SK-N-SH (cell line): Measurements from ENCODE around the gene RGMA. TPM values are rescaled to one million over a fixed set of nuclear protein-coding genes. Genes with fewer than 3 reads are reported as not detected.
"Not testable (repeated sequence)": the region's sequence is repeated elsewhere in the genome, so short reads cannot be mapped to it uniquely, and the experiment has no call there.

Source experiments
- CTCF ChIA-PET: fragments of 300-600, 350-600 bp; formaldehyde crosslinking; extraction: SDS; loops from one replicate; lab custom pipeline; 2021; lab: Yijun Ruan, JAX
- POLR2A ChIA-PET: fragments of 350-600 bp; sonication (Branson Sonifier 250); formaldehyde crosslinking; extraction: SDS; loops from one replicate; lab custom pipeline; 2020; ENCODE audit warnings: antibody characterized with exemption, inconsistent platforms; lab: Yijun Ruan, JAX
- DNase-seq: peaks from one replicate; pipeline ENCODE4 v3.0.0; 2012
- H2AFZ ChIP-seq: fragments of 200-600 bp; sonication (generic); 2 replicates; pipeline ENCODE4 v1.8.1; 2016; ENCODE audit warnings: antibody characterized with exemption, mild to moderate bottlenecking, low read depth
- H3F3A ChIP-seq: fragments of 200-600 bp; sonication (generic); replicated peaks from 2 replicates; pipeline ENCODE3; 2016; ENCODE audit warnings: antibody characterized with exemption, mild to moderate bottlenecking; ENCODE audit not compliant: insufficient read depth
- H3K27ac ChIP-seq, 2 experiments: fragments of 200-500 bp in 1 of 2; fragments of 200-600 bp in 1 of 2; sonication (Bioruptor generic) in 1 of 2; sonication (generic), shearing (Covaris generic) in 1 of 2; 2 replicates each; pipeline versions ENCODE4 v1.5.1 to v1.6.1; 2014 to 2016; ENCODE audit warnings: low read depth in 2 of 2, inconsistent platforms in 1 of 2, low read length in 1 of 2, mild to moderate bottlenecking in 1 of 2, mixed read lengths in 1 of 2
- H3K27me3 ChIP-seq: fragments of 200-600 bp; sonication (generic), shearing (Covaris generic); 2 replicates; pipeline ENCODE4 v1.6.1; 2016; ENCODE audit warnings: mixed run types; ENCODE audit not compliant: insufficient read depth
- H3K36me3 ChIP-seq, 2 experiments: fragments of 200-500 bp in 1 of 2; fragments of 200-600 bp in 1 of 2; sonication (Bioruptor generic) in 1 of 2; sonication (generic) in 1 of 2; replicated peaks in 1 of 2; 2 replicates each; pipeline versions ENCODE3 to v1.5.1; 2014 to 2016; ENCODE audit warnings: low read length in 1 of 2, mild to moderate bottlenecking in 1 of 2; ENCODE audit not compliant: insufficient read depth in 2 of 2, control insufficient read depth in 1 of 2
- H3K4me1 ChIP-seq, 2 experiments: fragments of 200-500 bp in 1 of 2; fragments of 200-600 bp in 1 of 2; sonication (Bioruptor generic) in 1 of 2; sonication (generic), shearing (Covaris generic) in 1 of 2; 2 replicates each; pipeline versions ENCODE4 v1.5.1 to v1.6.1; 2014 to 2016; ENCODE audit warnings: low read depth in 1 of 2, low read length in 1 of 2, mixed run types in 1 of 2; ENCODE audit not compliant: insufficient read depth in 2 of 2, control insufficient read depth in 1 of 2
- H3K4me2 ChIP-seq: fragments of 200-600 bp; sonication (generic), shearing (Covaris generic); 2 replicates; pipeline ENCODE4 v1.6.1; 2017; ENCODE audit warnings: mixed run types
- H3K4me3 ChIP-seq, 2 experiments: fragments of 200-500 bp in 1 of 2; fragments of 200-600 bp in 1 of 2; sonication (Bioruptor generic) in 1 of 2; sonication (generic), shearing (Covaris generic) in 1 of 2; 2 replicates each; pipeline versions ENCODE4 v1.5.1 to v1.8.1; 2014 to 2016; ENCODE audit warnings: low read depth in 2 of 2, inconsistent platforms in 1 of 2, low read length in 1 of 2, mild to moderate bottlenecking in 1 of 2, mixed read lengths in 1 of 2, moderate library complexity in 1 of 2
- H3K79me2 ChIP-seq: fragments of 200-600 bp; sonication (generic); 2 replicates; pipeline ENCODE4 v1.8.1; 2017; ENCODE audit warnings: mild to moderate bottlenecking; ENCODE audit not compliant: insufficient read depth
- H3K9ac ChIP-seq: fragments of 200-600 bp; sonication (generic); 2 replicates; pipeline ENCODE4 v1.6.1; 2017; ENCODE audit warnings: mixed run types
- H3K9me2 ChIP-seq: fragments of 200-600 bp; sonication (generic); 2 replicates; pipeline ENCODE4 v1.6.1; 2017; ENCODE audit warnings: mixed run types
- H3K9me3 ChIP-seq: fragments of 200-600 bp; sonication (generic); 2 replicates; pipeline ENCODE4 v1.6.1; 2017; ENCODE audit warnings: mixed run types, mild to moderate bottlenecking, moderate library complexity
- H4K20me1 ChIP-seq: fragments of 200-600 bp; sonication (generic); 2 replicates; pipeline ENCODE4 v1.6.1; 2017; ENCODE audit warnings: mild to moderate bottlenecking, mixed run types; ENCODE audit not compliant: insufficient read depth
- FOXJ3 ChIP-seq: sonication (generic); formaldehyde crosslinking; IDR thresholded peaks from 2 replicates; pipeline ENCODE4 v1.5.1; 2020; ENCODE audit warnings: mild to moderate bottlenecking, missing genetic modification reagents
- FOXM1 ChIP-seq: IDR thresholded peaks from 2 replicates; pipeline ENCODE4 v1.4.0; 2012; ENCODE audit warnings: low read depth, mild to moderate bottlenecking
- GABPA ChIP-seq: IDR thresholded peaks from 2 replicates; pipeline ENCODE4 v1.4.0; 2012; ENCODE audit warnings: low read depth, mild to moderate bottlenecking
- IRF3 ChIP-seq: fragments of 150-350 bp; IDR thresholded peaks from 2 replicates; pipeline ENCODE4 v1.6.1; 2016; ENCODE audit warnings: mild to moderate bottlenecking, low read depth, low read length
- MEF2A ChIP-seq: IDR thresholded peaks from 2 replicates; pipeline ENCODE4 v1.4.0; 2012; ENCODE audit warnings: low read depth, borderline replicate concordance
- PBX3 ChIP-seq: IDR thresholded peaks from 2 replicates; pipeline ENCODE4; 2012
- RAD21 ChIP-seq: IDR thresholded peaks from 2 replicates; pipeline ENCODE4 v1.6.1; 2012; ENCODE audit warnings: mild to moderate bottlenecking, low read length
- TAF1 ChIP-seq: IDR thresholded peaks from 2 replicates; pipeline ENCODE4 v1.6.1; 2012; ENCODE audit warnings: low read depth, mild to moderate bottlenecking, low read length, moderate library complexity, borderline replicate concordance
- WGBS: methylation state at CpG from one replicate; pipeline ENCODE4 v1.1.6; 2017; ENCODE audit warnings: low lambda C conversion rate; 5-methylcytosine and 5-hydroxymethylcytosine counted together
- polyA plus RNA-seq, 3 experiments: library from polyadenylated mRNA; depleted of rRNA; stranded (reverse); fragments of >200 nt; gene quantifications; 2 replicates each; pipeline ENCODE4 v1.2.3, GENCODE V29; 2012

Gene RGMA
- polyA plus RNA-seq, 1 of the 3 experiments (the other 2 are of a cell fraction) = 1.5 TPM

GRCh38 chr15:93040288-93041158 is 48.5 kb downstream of the RGMA start:
- CTCF ChIA-PET = interaction anchor here (1.1 to 2.3 kb wide), 5 partner anchors 9 to 1080 kb away, joined by 3 to 8 read pairs (median 5); no protein-coding TSS in a partner anchor
- no peaks in the 10 kb centered on the region for H3K27me3 ChIP-seq
- no peak for TF ChIP-seq RAD21
- TF ChIP-seq TAF1 = no peak
- TF ChIP-seq FOXJ3 (CRISPR knock-in tag) = no peak
- TF ChIP-seq PBX3 = no peak
- no peak for TF ChIP-seq IRF3
- no peak for TF ChIP-seq GABPA
- no peak for TF ChIP-seq MEF2A
- no peak for TF ChIP-seq FOXM1
- TF ChIP-seq, all 33 proteins: peak for 0
- Histone ChIP-seq H3K4me1 (peaks cover 0 to 8% of the 10 kb centered on the region in 2 experiments; a peak in 1 of 4 replicates), H3K36me3 (no peaks in the 10 kb centered on the region), H4K20me1 (no peaks in the 10 kb centered on the region), H3K9ac (no peak overlapping the region), H3K4me3 (no peak overlapping the region), H3K9me2 (no peaks in the 10 kb centered on the region), H3K9me3 (no peaks in the 10 kb centered on the region), H3K4me2 (no peak overlapping the region), H3K79me2 (no peaks in the 10 kb centered on the region), H2AFZ (no peak overlapping the region), H3F3A (no peaks in the 10 kb centered on the region), H3K27ac (no peak overlapping the region)
- 73% methylated on average over 17 of the region's 20 CpGs for WGBS
- POLR2A ChIA-PET = interaction anchor here (0.6 kb wide), 1 partner anchor 10 kb away, joined by 3 read pairs; no protein-coding TSS in a partner anchor
- peak; percentile 4 for DNase-seq

GRCh38 chr15:93039562-93040287 is 49.3 kb downstream of the RGMA start:
- H3F3A ChIP-seq, H3K79me2 ChIP-seq, H3K9ac ChIP-seq, POLR2A ChIA-PET, H3K9me2 ChIP-seq, H3K4me1 ChIP-seq, H3K4me2 ChIP-seq, H3K9me3 ChIP-seq, H3K27me3 ChIP-seq, DNase-seq, H3K27ac ChIP-seq, H2AFZ ChIP-seq, H3K4me3 ChIP-seq, H4K20me1 ChIP-seq, H3K36me3 ChIP-seq: not testable (repeated sequence)
- CTCF ChIA-PET = interaction anchor here (1.1 to 2.3 kb wide), 5 partner anchors 8 to 1080 kb away, joined by 3 to 8 read pairs (median 5); no protein-coding TSS in a partner anchor
- 73% methylated on average over 13 of the region's 13 CpGs for WGBS
